ENCODE measurements around the gene BORCS6. TPM values are rescaled to one million over a fixed set of nuclear protein-coding genes. Genes with fewer than 3 reads are reported as not detected.

The BORCS6 gene
- total and polyA plus RNA-seq, 2 of the 13 experiments (the other 11 are each of a cell fraction or from before 2014, with no cell fraction given) = 2.0 to 5.1 TPM

DNA sequence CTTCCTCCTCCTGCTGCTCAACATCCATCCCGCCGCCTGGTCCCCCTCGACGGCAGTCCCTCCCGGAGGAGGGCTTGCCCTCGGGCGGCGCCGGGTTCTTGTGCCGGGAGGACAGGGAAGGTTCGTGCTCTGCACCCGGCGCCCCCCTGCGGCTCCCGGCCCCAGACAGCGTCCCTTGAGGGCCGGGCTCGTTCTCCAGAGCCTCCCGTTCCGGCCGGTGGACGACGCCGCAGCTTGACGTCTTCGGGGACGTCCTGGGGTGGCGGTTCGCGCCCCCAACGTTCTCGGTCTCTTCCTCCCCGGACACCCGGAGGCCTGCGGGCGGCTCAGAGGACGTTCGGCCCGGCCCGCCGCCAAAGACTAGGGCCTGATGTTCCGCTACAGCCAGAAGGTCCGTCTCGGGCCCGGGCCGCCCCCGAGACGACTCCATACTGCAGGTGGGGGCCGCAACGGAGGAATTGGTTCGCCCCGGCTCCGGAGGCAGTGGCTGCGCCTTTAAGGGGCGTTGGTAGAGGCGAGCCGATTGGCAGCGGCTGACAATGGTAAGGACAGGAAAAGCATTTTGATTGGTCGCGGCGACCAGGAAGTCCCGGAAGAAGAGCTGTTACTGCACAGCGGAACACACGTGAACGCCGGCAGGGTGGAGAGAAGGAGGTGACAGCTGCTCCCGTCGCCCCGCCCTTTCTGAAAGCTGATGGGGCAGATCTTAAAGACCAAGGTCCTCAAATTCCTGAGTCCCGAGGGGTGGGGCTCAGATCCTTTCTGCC, at the start of gene BORCS6 (continued):
- TF ChIP-seq IRF9 (CRISPR knock-in tag; IDR thresholded peaks at IDR 0.05; ENCODE audit: borderline replicate concordance) = no peak
- TF ChIP-seq GATAD1 (CRISPR knock-in tag; IDR thresholded peaks at IDR 0.05) = peak; percentile 60
- TF ChIP-seq, protein P1, sequence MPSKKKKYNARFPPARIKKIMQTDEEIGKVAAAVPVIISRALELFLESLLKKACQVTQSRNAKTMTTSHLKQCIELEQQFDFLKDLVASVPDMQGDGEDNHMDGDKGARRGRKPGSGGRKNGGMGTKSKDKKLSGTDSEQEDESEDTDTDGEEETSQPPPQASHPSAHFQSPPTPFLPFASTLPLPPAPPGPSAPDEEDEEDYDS (CRISPR knock-in tag; IDR thresholded peaks at IDR 0.05) = peak; percentile 89
- TF ChIP-seq ATF4 (CRISPR knock-in tag; IDR thresholded peaks at IDR 0.05) = no peak
- TF ChIP-seq ADNP (CRISPR knock-in tag; IDR thresholded peaks at IDR 0.05) = no peak
- TF ChIP-seq, protein P2, sequence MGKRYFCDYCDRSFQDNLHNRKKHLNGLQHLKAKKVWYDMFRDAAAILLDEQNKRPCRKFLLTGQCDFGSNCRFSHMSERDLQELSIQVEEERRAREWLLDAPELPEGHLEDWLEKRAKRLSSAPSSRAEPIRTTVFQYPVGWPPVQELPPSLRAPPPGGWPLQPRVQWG (CRISPR knock-in tag; IDR thresholded peaks at IDR 0.05; ENCODE audit: borderline replicate concordance, low read depth) = no peak
- TF ChIP-seq ESRRA (CRISPR knock-in tag; IDR thresholded peaks at IDR 0.05; ENCODE audit: low read depth) = no peak
- TF ChIP-seq YEATS2 (CRISPR knock-in tag; IDR thresholded peaks at IDR 0.05; ENCODE audit: borderline replicate concordance) = no peak
- no peak for TF ChIP-seq ZNF484 (CRISPR knock-in tag; IDR thresholded peaks at IDR 0.05; ENCODE audit: borderline replicate concordance, low read depth)
- TF ChIP-seq CTCF (CRISPR knock-in tag; IDR thresholded peaks at IDR 0.05) = peak; percentile 47
- no peak for TF ChIP-seq TEAD2 (CRISPR knock-in tag; IDR thresholded peaks at IDR 0.05)
- TF ChIP-seq HDAC1 (CRISPR knock-in tag; IDR thresholded peaks at IDR 0.05) = peak; percentile 62
- TF ChIP-seq, protein P3, sequence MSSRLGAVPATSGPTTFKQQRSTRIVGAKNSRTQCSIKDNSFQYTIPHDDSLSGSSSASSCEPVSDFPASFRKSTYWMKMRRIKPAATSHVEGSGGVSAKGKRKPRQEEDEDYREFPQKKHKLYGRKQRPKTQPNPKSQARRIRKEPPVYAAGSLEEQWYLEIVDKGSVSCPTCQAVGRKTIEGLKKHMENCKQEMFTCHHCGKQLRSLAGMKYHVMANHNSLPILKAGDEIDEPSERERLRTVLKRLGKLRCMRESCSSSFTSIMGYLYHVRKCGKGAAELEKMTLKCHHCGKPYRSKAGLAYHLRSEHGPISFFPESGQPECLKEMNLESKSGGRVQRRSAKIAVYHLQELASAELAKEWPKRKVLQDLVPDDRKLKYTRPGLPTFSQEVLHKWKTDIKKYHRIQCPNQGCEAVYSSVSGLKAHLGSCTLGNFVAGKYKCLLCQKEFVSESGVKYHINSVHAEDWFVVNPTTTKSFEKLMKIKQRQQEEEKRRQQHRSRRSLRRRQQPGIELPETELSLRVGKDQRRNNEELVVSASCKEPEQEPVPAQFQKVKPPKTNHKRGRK (CRISPR knock-in tag; IDR thresholded peaks at IDR 0.05) = no peak
- TF ChIP-seq, protein P4, sequence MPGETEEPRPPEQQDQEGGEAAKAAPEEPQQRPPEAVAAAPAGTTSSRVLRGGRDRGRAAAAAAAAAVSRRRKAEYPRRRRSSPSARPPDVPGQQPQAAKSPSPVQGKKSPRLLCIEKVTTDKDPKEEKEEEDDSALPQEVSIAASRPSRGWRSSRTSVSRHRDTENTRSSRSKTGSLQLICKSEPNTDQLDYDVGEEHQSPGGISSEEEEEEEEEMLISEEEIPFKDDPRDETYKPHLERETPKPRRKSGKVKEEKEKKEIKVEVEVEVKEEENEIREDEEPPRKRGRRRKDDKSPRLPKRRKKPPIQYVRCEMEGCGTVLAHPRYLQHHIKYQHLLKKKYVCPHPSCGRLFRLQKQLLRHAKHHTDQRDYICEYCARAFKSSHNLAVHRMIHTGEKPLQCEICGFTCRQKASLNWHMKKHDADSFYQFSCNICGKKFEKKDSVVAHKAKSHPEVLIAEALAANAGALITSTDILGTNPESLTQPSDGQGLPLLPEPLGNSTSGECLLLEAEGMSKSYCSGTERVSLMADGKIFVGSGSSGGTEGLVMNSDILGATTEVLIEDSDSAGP (CRISPR knock-in tag; IDR thresholded peaks at IDR 0.05; ENCODE audit: borderline replicate concordance) = peak; percentile 100
- TF ChIP-seq ZIK1 (CRISPR knock-in tag; IDR thresholded peaks at IDR 0.05; ENCODE audit: borderline replicate concordance, low read depth) = no peak

Data from HepG2 (cell line).